Upper lobe of left lung (tissue), 4 donors: ENCODE measurements around the gene PTGIS.

ENCODE experiments used
- EP300 ChIP-seq, 4 donors: sonication (generic); formaldehyde crosslinking; IDR thresholded peaks; one replicate each; pipeline ENCODE4 v1.5.1; 2017; ENCODE audit warnings: antibody characterized with exemption in 4 of 4, control low read depth in 2 of 4
- POLR2A ChIP-seq, 4 donors: fragments of 450-650 bp; IDR thresholded peaks; one replicate each; pipeline ENCODE4 v1.5.1; 2016 to 2017; ENCODE audit warnings: antibody characterized with exemption in 4 of 4, mild to moderate bottlenecking in 2 of 4
- TF ChIP-seq, protein P1 (sequence below), 6 experiments: fragments of 450-650 bp in 4 of 6; fragments of 200-600 bp in 2 of 6; sonication (generic) in 2 of 6; IDR thresholded peaks; one replicate each; pipeline ENCODE4 v1.5.1; 2016 to 2019; ENCODE audit warnings: antibody characterized with exemption in 6 of 6

DNA sequence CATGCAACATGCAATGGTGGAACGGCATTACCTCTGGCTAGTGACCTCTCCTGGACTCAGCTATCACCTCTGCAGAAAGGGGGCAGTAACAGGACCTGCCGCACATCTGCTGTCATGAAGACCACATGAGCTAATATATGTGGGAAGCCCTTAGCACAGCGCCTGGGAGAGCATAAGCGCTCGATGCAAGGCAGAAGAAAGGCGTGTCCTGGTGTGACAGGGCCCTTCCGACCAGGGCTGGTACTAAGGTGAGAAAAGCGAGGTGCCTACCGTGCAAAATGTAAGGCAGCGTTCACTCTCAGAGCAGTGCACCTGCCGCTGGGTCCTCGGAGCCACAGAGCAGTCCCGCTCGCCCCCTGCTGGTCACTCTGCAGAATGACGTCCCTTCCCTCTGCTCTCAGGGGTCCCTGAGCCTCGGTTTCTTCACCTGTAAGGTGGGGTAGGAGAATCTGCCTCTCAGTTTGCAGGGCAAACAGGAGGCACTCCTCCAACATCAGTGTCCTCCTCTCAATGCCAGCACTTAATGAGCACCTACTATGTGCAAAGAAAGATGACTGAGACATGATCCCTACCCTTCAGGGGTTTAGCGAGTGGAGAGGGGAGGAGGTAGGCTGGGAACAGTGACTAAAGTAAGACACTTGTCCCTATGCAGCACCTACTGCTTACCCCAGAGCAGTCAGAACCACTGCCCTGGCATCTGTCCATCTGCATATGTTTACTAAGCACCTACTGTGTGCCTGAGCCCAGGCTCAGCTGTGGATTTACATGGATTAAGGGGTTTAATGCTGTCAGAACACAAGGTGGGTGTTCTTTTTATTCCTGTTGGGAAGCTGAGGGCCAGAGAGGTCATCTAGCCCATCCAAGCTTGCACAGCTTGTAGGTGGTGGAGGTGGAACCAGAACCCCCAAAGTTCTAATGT, 41.1 kb upstream of the PTGIS start:
- TF ChIP-seq, protein P1, sequence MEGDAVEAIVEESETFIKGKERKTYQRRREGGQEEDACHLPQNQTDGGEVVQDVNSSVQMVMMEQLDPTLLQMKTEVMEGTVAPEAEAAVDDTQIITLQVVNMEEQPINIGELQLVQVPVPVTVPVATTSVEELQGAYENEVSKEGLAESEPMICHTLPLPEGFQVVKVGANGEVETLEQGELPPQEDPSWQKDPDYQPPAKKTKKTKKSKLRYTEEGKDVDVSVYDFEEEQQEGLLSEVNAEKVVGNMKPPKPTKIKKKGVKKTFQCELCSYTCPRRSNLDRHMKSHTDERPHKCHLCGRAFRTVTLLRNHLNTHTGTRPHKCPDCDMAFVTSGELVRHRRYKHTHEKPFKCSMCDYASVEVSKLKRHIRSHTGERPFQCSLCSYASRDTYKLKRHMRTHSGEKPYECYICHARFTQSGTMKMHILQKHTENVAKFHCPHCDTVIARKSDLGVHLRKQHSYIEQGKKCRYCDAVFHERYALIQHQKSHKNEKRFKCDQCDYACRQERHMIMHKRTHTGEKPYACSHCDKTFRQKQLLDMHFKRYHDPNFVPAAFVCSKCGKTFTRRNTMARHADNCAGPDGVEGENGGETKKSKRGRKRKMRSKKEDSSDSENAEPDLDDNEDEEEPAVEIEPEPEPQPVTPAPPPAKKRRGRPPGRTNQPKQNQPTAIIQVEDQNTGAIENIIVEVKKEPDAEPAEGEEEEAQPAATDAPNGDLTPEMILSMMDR (IDR thresholded peaks at IDR 0.05) = peak; percentile 90 to 98 (median 96)
- TF ChIP-seq POLR2A (IDR thresholded peaks at IDR 0.05) (no peak), EP300 (IDR thresholded peaks at IDR 0.05) (no peak)
